Right lobe of liver (tissue), 6 donors: Measurements from ENCODE around the gene MACC1. TPM values are rescaled to one million over a fixed set of nuclear protein-coding genes. Genes with fewer than 3 reads are reported as not detected.
"Not testable (repeated sequence)": the region's sequence is repeated elsewhere in the genome, so short reads cannot be mapped to it uniquely, and the experiment has no call there.

Experiments
- ATAC-seq, 4 donors: fragments of 200-7000 bp; cut with Tn5 transposase; one replicate each; pipeline ENCODE4 v1.9.1; 2020; ENCODE audit warnings: mild to moderate bottlenecking in 4 of 4, moderate library complexity in 4 of 4
- DNase-seq, 3 donors: peaks; one replicate each; pipeline ENCODE4 v3.0.0-alpha.2; 2020
- H3K27ac ChIP-seq, 3 donors: fragments of 200-600 bp; one replicate each; pipeline ENCODE4 v1.8.0; 2022
- H3K27me3 ChIP-seq, 2 donors: fragments of 200-600 bp; one replicate each; pipeline ENCODE4 v1.8.0; 2022
- H3K36me3 ChIP-seq, 4 donors: fragments of 200-600 bp; sonication (generic) in 1 of 4; one replicate each; pipeline versions ENCODE4 v1.5.1 to v1.8.0; 2017 to 2022; ENCODE audit warnings: control low read depth in 1 of 4
- H3K4me1 ChIP-seq, 4 donors: fragments of 200-600 bp; sonication (generic) in 1 of 4; one replicate each; pipeline versions ENCODE4 v1.5.1 to v1.8.0; 2017 to 2022; ENCODE audit warnings: control low read depth in 1 of 4
- H3K4me3 ChIP-seq, 3 donors: fragments of 200-600 bp; one replicate each; pipeline ENCODE4 v1.8.0; 2022
- H3K9me3 ChIP-seq, 4 donors: fragments of 200-600 bp; sonication (generic) in 1 of 4; one replicate each; pipeline versions ENCODE4 v1.5.1 to v1.8.0; 2017 to 2022; ENCODE audit warnings: control low read depth in 1 of 4
- POLR2A ChIP-seq: fragments of 450-650 bp; IDR thresholded peaks from one replicate; pipeline ENCODE4 v1.6.1; 2017; ENCODE audit warnings: antibody characterized with exemption, mild to moderate bottlenecking
- WGBS: methylation state at CpG from one replicate; pipeline ENCODE4 v1.1.6; 2018; ENCODE audit warnings: low coverage, low lambda C conversion rate; ENCODE audit not compliant: insufficient coverage; ENCODE audit errors: missing lambda C conversion rate; 5-methylcytosine and 5-hydroxymethylcytosine counted together
- intact Hi-C, 2 donors: fragments of 100-400 bp; cut with DNase I; formaldehyde crosslinking; loops; one replicate each; pipeline versions ENCODE4 v1.11.2 to v1.14.1; 2022
- total RNA-seq, 6 experiments: library from RNA; depleted of rRNA in 2 of 6; stranded (reverse); fragments of >200 nt in 2 of 6; fragmentation: NEBNext Ultra II Directional in 3 of 6; extraction: Animal tissue kit (Norgen Biotek cat#: 25700) in 3 of 6; gene quantifications; one replicate each; pipeline versions ENCODE4 v1.1.0 to v1.2.4, GENCODE V29; 2016 to 2023
- TF ChIP-seq, protein P1 (sequence below), 4 donors: fragments of 200-600 bp in 3 of 4; fragments of 450-650 bp in 1 of 4; IDR thresholded peaks; one replicate each; pipeline versions ENCODE4 v1.5.1 to v1.8.0; 2016 to 2022; ENCODE audit warnings: antibody characterized with exemption in 4 of 4, mild to moderate bottlenecking in 2 of 4
- donor health status: DM: no; HTN: yes; CAD: no.
- donor health status: DM: no; HTN: no; CAD: no.
- donor health status: DM: no; HTN: no; CAD: no.
- donor health status: DM: no; HTN: yes; CAD: no.
- donor health status: DM: no; HTN: yes; CAD: no.

Gene MACC1
- total RNA-seq, 6 experiments from 2014 or later: 0.13 to 0.93 (median 0.32) TPM

DNA sequence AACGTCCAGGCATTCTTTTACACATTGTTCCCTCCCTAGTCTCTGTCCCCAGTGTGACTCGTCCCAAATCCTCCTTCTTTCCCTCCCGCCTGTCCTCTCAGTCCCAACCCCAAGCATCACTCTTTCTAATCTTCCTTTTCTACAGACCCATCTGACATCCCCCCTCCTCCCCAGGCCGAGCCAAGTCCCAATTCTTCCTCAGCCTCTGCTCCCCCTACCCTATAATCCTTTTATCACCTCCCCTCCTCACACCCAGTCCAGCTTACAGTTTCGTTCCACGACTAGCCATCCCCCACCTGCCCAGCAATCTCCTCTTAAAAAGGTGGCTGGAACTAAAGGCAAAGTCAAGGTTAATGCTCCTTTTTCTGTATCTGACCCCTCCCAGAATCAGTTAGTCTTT, 95.1 kb downstream of the MACC1 start:
- H3K27ac ChIP-seq: no peak overlapping the region
- ATAC-seq: no peak
- WGBS: 26% methylated on average over 6 of the region's 6 CpGs
- TF ChIP-seq, protein P1, sequence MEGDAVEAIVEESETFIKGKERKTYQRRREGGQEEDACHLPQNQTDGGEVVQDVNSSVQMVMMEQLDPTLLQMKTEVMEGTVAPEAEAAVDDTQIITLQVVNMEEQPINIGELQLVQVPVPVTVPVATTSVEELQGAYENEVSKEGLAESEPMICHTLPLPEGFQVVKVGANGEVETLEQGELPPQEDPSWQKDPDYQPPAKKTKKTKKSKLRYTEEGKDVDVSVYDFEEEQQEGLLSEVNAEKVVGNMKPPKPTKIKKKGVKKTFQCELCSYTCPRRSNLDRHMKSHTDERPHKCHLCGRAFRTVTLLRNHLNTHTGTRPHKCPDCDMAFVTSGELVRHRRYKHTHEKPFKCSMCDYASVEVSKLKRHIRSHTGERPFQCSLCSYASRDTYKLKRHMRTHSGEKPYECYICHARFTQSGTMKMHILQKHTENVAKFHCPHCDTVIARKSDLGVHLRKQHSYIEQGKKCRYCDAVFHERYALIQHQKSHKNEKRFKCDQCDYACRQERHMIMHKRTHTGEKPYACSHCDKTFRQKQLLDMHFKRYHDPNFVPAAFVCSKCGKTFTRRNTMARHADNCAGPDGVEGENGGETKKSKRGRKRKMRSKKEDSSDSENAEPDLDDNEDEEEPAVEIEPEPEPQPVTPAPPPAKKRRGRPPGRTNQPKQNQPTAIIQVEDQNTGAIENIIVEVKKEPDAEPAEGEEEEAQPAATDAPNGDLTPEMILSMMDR (IDR thresholded peaks at IDR 0.05): no peak
- no peak for TF ChIP-seq POLR2A
- DNase-seq: no peak
- intact Hi-C loops: no loop called here
- H3K36me3 ChIP-seq: no peaks in the 10 kb centered on the region
- H3K9me3 ChIP-seq: no peaks in the 10 kb centered on the region
- H3K4me1 ChIP-seq: no peaks in the 10 kb centered on the region
- no peak overlapping the region for H3K4me3 ChIP-seq
- no peaks in the 10 kb centered on the region for H3K27me3 ChIP-seq

DNA sequence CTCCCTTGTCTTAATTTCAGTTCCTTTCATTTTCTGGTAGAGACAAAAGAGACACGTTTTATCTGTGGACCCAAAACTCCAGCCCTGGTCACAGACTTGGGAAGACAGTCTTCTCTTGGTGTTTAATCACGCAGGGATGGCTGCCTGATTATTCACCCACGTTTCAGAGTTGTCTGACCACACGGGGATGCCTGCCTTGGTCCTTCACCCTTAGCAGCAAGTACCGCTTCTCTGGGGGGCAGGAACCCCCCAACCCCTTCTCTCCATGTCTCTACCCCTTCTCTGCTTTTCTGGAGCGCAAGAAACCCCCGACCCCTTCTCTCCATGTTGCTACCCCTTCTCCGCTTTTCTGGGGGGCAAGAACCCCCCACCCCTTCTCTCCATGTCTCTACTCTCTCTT, 95.8 kb downstream of the MACC1 start:
- no peak for TF ChIP-seq POLR2A
- TF ChIP-seq, protein P1 (IDR thresholded peaks at IDR 0.05): no peak
- H3K4me3 ChIP-seq: no peak overlapping the region
- no peaks in the 10 kb centered on the region for H3K36me3 ChIP-seq
- no peaks in the 10 kb centered on the region for H3K27me3 ChIP-seq
- H3K9me3 ChIP-seq: no peaks in the 10 kb centered on the region
- intact Hi-C loops: no loop called here
- DNase-seq: no peak
- ATAC-seq: no peak
- 49% methylated on average over 8 of the region's 8 CpGs for WGBS
- no peak overlapping the region for H3K27ac ChIP-seq
- no peaks in the 10 kb centered on the region for H3K4me1 ChIP-seq

DNA sequence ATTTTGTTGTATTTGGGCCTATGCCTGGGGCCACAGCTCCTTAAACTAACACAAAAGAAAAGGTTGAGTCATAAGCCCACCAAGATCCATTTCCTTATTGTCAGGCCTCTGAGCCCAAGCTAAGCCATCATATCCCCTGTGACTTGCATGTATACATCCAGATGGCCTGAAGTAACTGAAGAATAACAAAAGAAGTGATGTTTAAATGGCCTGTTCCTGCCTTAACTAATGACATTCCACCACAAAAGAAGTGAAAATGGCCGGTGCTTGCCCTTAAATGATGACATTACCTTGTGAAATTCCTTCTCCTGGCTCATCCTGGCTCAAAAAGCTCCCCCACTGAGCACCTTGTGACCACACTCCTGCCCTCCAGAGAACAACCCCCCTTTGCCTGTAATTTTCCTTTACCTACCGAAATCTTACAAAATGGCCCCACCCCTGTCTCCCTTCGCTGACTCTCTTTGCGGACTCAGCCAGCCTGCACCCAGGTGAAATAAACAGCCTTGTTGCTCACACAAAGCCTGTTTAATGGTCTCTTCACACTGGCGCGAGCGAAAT, 96.5 kb downstream of the MACC1 start:
- H3K27me3 ChIP-seq, H3K4me1 ChIP-seq, H3K27ac ChIP-seq, DNase-seq, intact Hi-C loops, H3K4me3 ChIP-seq, H3K9me3 ChIP-seq, ATAC-seq, H3K36me3 ChIP-seq: not testable (repeated sequence)
- WGBS: 75% methylated on average over 7 of the region's 7 CpGs

DNA sequence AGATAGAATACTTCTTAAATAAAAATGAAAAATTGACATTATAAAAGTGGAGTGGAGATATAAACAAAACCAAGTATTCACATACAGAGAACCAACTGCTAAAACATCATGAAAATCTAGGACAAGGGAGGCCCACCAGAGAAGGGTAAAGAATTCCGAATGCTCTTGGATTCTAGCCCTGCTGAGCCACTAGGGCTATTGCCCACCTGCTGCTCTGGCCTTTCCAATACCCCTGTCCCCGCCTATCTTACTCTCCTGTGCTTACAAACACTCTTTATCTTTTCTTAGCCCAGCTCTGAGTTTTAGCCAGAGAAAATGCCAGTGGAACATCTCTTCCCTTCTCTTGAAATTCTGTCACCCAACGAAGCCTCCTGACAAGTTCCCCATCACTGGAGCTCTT, 100.3 kb downstream of the MACC1 start:
- no peaks in the 10 kb centered on the region for H3K9me3 ChIP-seq
- no peaks in the 10 kb centered on the region for H3K4me1 ChIP-seq
- H3K27ac ChIP-seq: no peak overlapping the region
- H3K27me3 ChIP-seq: no peaks in the 10 kb centered on the region
- TF ChIP-seq POLR2A: no peak
- TF ChIP-seq, protein P1 (IDR thresholded peaks at IDR 0.05): no peak
- no peak overlapping the region for H3K4me3 ChIP-seq
- no peaks in the 10 kb centered on the region for H3K36me3 ChIP-seq
- no peak for ATAC-seq
- no peak for DNase-seq
- WGBS: 40% methylated on average over 3 of the region's 3 CpGs
- intact Hi-C loops: no loop called here

DNA sequence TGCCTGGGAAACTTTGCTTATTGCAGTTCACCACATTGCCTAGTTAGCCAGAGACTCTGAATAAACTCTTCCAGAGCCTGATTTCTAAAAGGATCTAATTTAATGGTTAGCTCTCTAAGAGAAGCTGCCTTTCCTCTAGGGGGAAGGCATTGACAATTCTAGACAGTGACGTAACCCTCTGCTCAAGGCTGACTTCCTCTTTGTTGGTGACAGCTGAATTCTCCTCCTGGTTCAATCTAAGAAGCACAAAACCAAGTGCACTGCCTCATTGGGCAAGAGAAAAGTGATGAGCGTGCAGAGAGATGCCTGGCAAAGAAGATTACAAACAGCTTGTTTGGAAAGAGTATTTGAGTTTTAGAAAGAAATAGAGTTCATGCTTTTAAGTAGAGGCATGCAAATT, 102.7 kb downstream of the MACC1 start:
- peak; percentile 36 to 70 (median 56) for ATAC-seq
- Histone ChIP-seq H3K4me1 (no peaks in the 10 kb centered on the region), H3K27ac (no peak overlapping the region), H3K9me3 (no peaks in the 10 kb centered on the region), H3K4me3 (no peak overlapping the region), H3K27me3 (no peaks in the 10 kb centered on the region), H3K36me3 (no peaks in the 10 kb centered on the region)
- WGBS: 11% methylated on average over 2 of the region's 2 CpGs
- intact Hi-C loops: no loop called here
- TF ChIP-seq, protein P1 (IDR thresholded peaks at IDR 0.05): no peak
- TF ChIP-seq POLR2A: no peak
- DNase-seq: no peak
